HG02678 (cell line): Measurements from ENCODE around the gene SLC16A7.
"Not testable (repeated sequence)": the region's sequence is repeated elsewhere in the genome, so short reads cannot be mapped to it uniquely, and the experiment has no call there.

ENCODE experiments used
- ATAC-seq: cut with Tn5 transposase; IDR thresholded peaks from one replicate; pipeline ENCODE4 v1.9.1; 2021; ENCODE audit warnings: mild to moderate bottlenecking, moderate library complexity; ENCODE audit not compliant: unreplicated experiment

SLC16A7 gene

GRCh38 chr12:59733200-59733599 is 137.4 kb downstream of the SLC16A7 start:
- ATAC-seq = no peak

- no peak for ATAC-seq
These were observed 138.5 kb downstream of the SLC16A7 start for GRCh38 chr12:59734371-59734770.

DNA sequence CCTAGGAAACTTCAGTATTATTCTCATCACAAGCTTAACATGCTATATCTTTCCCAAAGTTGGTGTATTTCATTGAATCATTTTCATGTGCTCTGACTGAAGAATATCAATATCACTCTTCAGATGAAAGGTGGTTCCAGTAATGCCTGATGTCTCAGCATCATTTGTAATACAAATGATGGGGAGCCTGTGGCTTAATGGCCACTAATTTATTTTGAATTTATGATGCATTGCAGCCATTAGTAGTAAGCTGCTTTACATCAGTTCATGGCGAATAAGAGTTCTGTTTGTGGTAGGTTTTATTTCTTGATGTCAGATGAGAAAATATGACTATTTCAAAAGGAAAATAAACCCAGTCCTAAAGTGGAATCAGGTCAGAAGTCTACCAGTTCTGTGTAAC is 139.4 kb downstream of the SLC16A7 start:
- ATAC-seq = no peak

GRCh38 chr12:59736359-59736758 is 140.5 kb downstream of the SLC16A7 start:
- no peak for ATAC-seq

- no peak for ATAC-seq
These were observed 141.0 kb downstream of the SLC16A7 start for GRCh38 chr12:59736786-59737185.

GRCh38 chr12:59737725-59738463 is 142.1 kb downstream of the SLC16A7 start:
- no peak for ATAC-seq

DNA sequence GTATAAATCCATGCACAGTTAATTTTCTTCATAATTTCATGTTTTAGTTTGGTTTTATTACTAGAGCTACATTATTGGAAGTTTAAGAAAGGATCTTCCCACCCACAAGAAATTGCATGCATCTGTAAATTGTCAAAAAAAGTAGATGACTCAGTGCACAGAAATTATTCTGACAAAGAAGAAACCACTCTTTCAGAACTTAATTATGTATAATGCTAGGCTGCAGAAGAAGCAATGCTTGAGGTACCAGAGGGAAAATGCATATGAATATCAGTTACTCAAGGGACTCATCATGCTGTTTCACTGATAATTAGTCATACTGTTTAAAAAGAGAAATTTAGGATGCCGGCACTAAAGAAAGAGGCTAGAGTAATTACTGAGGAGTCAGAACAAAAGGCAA is 147.0 kb downstream of the SLC16A7 start:
- ATAC-seq = no peak

GRCh38 chr12:59744564-59744963 is 148.7 kb downstream of the SLC16A7 start:
- ATAC-seq = no peak

GRCh38 chr12:59751091-59751490 is 155.3 kb downstream of the SLC16A7 start:
- not testable (repeated sequence) for ATAC-seq

DNA sequence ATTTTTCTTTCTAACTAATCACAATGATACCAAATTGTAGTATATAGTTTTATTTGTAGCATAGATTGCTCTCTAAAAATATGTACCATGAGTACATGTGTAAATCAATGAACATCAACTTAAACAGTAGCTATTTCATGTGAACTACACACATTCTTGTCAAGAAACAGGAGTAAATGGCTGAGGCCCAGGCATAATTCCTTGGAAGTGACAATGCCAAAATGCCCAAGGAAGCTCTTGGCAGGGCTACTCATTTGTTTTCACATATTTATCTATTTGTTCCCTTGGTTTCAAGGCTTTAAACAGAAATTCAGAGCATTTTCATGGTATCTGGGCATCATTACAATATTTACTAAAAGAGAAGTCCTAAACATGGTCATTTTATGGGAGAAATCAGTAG is 165.7 kb downstream of the SLC16A7 start:
- no peak for ATAC-seq

- no peak for ATAC-seq
These were observed 168.0 kb downstream of the SLC16A7 start for GRCh38 chr12:59763835-59764234.

DNA sequence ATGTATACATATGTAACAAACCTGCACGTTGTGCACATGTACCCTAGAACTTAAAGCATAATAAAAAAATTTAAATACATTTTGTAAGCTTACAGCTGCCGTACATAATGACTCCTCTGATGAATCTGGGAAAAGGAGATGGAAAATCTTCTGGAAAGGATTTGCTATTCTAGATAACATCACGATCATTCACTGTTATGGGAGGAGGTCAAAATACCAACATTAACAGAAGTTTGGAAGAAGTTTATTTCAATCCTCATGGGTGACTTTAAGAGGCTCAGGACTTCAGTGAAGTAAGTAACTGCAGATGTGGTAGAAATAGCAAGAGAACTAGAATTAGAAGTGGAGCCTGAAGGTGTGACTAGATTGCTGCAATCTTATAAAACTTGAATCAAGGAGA is 172.2 kb downstream of the SLC16A7 start:
- no peak for ATAC-seq

DNA sequence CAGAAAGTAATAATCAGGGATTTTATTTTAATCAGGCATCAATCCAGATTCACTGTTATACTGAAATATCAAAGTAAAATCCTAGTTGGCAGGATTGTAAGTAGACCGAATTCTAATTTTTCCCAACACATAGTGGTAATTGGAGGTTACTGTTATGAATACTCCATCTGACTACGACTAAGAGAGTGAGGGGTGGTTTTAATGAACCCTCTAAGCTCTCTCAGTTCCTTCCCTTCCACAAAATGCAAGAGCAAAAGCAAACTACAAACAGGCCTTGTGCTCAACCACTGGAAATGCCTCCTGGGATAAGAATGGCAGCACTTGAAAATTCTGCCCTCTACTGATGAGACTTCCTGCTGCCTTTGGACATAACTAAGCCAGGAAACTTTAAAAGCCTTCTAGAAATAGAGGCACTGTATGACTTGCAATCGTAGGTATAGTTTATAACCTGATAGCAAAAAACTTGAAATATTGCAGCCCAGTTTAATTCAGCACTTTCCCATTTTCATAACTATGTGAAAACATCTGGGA is 184.8 kb downstream of the SLC16A7 start:
- ATAC-seq = no peak

- no peak for ATAC-seq
These were observed 191.8 kb downstream of the SLC16A7 start for GRCh38 chr12:59787610-59788009.

DNA sequence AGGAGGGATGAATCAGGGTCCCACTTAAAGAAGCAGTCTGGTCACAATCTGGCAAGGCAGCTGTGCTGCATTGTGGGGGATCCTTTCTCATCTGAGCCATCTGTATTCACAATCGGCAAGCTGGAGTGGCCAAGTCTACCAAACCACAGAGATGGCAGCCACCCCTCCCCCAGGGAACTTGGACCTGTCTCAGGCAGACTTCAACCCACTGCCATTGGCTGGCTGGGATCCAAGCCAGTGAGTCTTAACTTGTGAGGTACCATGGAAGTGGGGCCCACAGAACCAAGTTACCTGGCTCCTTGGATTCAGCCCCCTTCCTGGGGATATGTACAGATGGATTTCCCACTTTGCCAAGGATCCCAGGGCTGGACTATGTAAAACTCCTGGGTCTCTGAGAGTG is 196.8 kb downstream of the SLC16A7 start:
- ATAC-seq = no peak

DNA sequence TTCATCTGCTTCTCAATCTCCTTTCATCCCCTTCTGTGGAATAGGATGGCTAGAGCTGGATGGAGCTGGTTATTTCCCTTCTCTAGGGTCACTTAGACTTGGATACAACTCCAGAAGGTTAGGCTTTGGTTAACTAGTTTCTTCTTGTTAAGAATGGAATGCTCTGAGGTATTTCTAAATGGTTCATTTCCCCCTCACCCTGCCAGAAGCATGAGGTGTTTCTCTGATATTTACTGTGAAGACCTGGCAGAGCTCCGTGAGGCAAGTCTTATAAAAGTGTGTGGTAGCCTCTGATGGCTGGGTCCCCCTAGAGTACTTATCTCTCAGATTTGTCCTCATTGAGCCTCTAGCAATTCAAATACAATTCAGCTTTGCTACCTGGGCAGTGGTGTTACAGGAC is 207.9 kb downstream of the SLC16A7 start:
- ATAC-seq = no peak

- ATAC-seq = peak; percentile 89
These were observed 212.6 kb downstream of the SLC16A7 start for GRCh38 chr12:59808317-59808910.

DNA sequence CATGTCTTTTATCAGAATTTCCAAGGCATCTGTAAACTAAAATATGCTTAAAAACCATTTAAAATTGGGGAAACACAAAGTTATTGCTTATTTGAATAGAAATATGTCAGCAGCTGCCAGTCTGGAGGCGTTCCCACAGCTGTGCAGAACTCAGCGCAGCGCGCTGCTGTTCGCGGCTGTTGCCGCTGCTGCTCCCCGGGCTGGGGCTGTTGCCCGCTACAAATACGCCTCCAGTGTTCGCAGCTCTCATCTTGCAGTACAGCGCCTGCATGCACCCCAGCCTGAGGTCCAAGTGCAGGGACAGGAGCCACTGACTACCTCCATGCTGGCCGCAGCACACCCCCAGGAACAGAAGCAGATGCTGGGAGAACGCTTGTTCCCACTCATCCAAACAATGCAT is 216.2 kb downstream of the SLC16A7 start:
- no peak for ATAC-seq

DNA sequence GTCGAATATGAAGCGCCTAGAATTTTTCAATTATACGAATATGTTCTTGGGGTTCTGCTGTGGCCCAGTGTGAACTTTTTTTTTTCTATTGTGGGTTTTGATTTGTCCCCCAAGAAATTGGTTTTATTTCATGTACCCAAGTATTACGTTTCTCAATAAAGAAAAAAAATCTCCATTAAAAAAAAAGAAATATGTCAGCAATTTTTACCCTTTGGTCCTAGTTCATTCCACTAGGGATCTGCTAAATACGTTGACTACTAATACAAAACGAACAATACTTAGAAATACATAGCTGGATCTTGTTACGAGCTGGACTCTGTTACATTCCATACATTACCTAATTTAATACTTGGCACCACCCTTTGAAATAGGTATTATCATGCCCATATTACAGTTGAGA is 216.9 kb downstream of the SLC16A7 start:
- ATAC-seq = no peak

- no peak for ATAC-seq
These were observed 224.8 kb downstream of the SLC16A7 start for GRCh38 chr12:59820594-59821011.

DNA sequence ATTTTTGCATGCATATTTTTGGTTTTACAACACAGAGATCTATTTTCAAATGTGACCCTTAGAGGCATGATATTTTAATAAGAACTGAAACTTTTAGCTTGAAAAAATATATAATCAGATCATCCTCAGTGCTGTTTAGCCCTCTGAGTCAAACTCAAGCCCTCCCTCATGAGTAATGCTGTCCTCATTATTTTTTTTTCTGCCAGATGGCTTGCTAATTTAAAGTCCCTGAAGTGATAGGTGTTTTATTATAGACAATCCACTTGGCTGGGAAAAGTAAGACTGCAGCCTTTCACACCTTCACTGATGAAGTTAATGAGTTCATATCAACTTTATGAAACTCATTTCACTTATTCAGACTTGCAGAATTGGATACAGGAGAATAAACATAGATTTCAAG is 227.7 kb downstream of the SLC16A7 start:
- no peak for ATAC-seq

GRCh38 chr12:59827767-59828166 is 231.9 kb downstream of the SLC16A7 start:
- ATAC-seq = no peak
